ENCODE results near the gene ARIH2.

Gene ARIH2

GRCh38 chr3:48949376-48949717, 30.7 kb downstream of the ARIH2 start:
- Histone ChIP-seq H3K79me2 (ENCODE audit: low read length) (peaks cover 64% of the 10 kb centered on the region), H3K4me2 (ENCODE audit: low read depth, low read length) (no peak overlapping the region), H4K20me1 (ENCODE audit: insufficient read depth, low read length) (no peaks in the 10 kb centered on the region), H3K27me3 (replicated peaks; ENCODE audit: insufficient read depth, low read length) (no peaks in the 10 kb centered on the region), H3K9me3 (replicated peaks; ENCODE audit: insufficient read depth, low read length) (no peaks in the 10 kb centered on the region), H3K4me3 (ENCODE audit: low read length) (no peak overlapping the region), H2AFZ (ENCODE audit: low read length) (no peak overlapping the region), H3K27ac (ENCODE audit: low read length) (no peak overlapping the region), H3K4me1 (ENCODE audit: low read length) (peaks cover 25% of the 10 kb centered on the region), H3K9me2 (replicated peaks; ENCODE audit: insufficient read depth, low read length) (no peaks in the 10 kb centered on the region), H3K36me3 (replicated peaks; ENCODE audit: insufficient read depth, low read length) (no peaks in the 10 kb centered on the region), H3K9ac (ENCODE audit: low read length) (no peak overlapping the region), H3F3A (ENCODE audit: insufficient read depth, low read length) (peaks cover 10% of the 10 kb centered on the region)
- DNase-seq, result no peak
- no peak for TF ChIP-seq EZH2 (optimal IDR thresholded peaks at IDR 0.05; ENCODE audit: low read depth, low read length)
- TF ChIP-seq CTCF (IDR thresholded peaks at IDR 0.05; ENCODE audit: low read length), result no peak
- TF ChIP-seq EZH2phosphoT487 (IDR thresholded peaks at IDR 0.05; ENCODE audit: low read length), result no peak

- Histone ChIP-seq H3K79me2 (ENCODE audit: low read length) (peaks cover 71% of the 10 kb centered on the region), H3K36me3 (replicated peaks; ENCODE audit: insufficient read depth, low read length) (no peaks in the 10 kb centered on the region), H4K20me1 (ENCODE audit: insufficient read depth, low read length) (no peaks in the 10 kb centered on the region), H3K9me2 (replicated peaks; ENCODE audit: insufficient read depth, low read length) (no peaks in the 10 kb centered on the region), H3K27me3 (replicated peaks; ENCODE audit: insufficient read depth, low read length) (no peaks in the 10 kb centered on the region), H3K9ac (ENCODE audit: low read length) (no peak overlapping the region), H3K4me3 (ENCODE audit: low read length) (no peak overlapping the region), H3K4me1 (ENCODE audit: low read length) (peaks cover 18% of the 10 kb centered on the region), H3K9me3 (replicated peaks; ENCODE audit: insufficient read depth, low read length) (no peaks in the 10 kb centered on the region), H2AFZ (ENCODE audit: low read length) (no peak overlapping the region), H3F3A (ENCODE audit: insufficient read depth, low read length) (peaks cover 3% of the 10 kb centered on the region; the same call in 1 of the 2 replicates), H3K4me2 (ENCODE audit: low read depth, low read length) (no peak overlapping the region), H3K27ac (ENCODE audit: low read length) (no peak overlapping the region)
- TF ChIP-seq EZH2 (optimal IDR thresholded peaks at IDR 0.05; ENCODE audit: low read depth, low read length), result no peak
- TF ChIP-seq CTCF (IDR thresholded peaks at IDR 0.05; ENCODE audit: low read length), result no peak
- no peak for TF ChIP-seq EZH2phosphoT487 (IDR thresholded peaks at IDR 0.05; ENCODE audit: low read length)
- DNase-seq, result no peak
Observed at GRCh38 chr3:48950051-48950450, 31.4 kb downstream of the ARIH2 start.

- Histone ChIP-seq H3K4me2 (ENCODE audit: low read depth, low read length) (no peak overlapping the region), H3K9ac (ENCODE audit: low read length) (no peak overlapping the region), H3K27me3 (replicated peaks; ENCODE audit: insufficient read depth, low read length) (no peaks in the 10 kb centered on the region), H3K4me1 (ENCODE audit: low read length) (peaks cover under 1% of the 10 kb centered on the region; the same call in 1 of the 2 replicates), H3K9me3 (replicated peaks; ENCODE audit: insufficient read depth, low read length) (no peaks in the 10 kb centered on the region), H3K9me2 (replicated peaks; ENCODE audit: insufficient read depth, low read length) (no peaks in the 10 kb centered on the region), H3K27ac (ENCODE audit: low read length) (no peak overlapping the region), H4K20me1 (ENCODE audit: insufficient read depth, low read length) (no peaks in the 10 kb centered on the region), H3K36me3 (replicated peaks; ENCODE audit: insufficient read depth, low read length) (no peaks in the 10 kb centered on the region), H3F3A (ENCODE audit: insufficient read depth, low read length) (no peaks in the 10 kb centered on the region), H3K79me2 (ENCODE audit: low read length) (peaks cover 76% of the 10 kb centered on the region), H2AFZ (ENCODE audit: low read length) (no peak overlapping the region), H3K4me3 (ENCODE audit: low read length) (no peak overlapping the region)
- DNase-seq, result no peak
- TF ChIP-seq EZH2 (optimal IDR thresholded peaks at IDR 0.05; ENCODE audit: low read depth, low read length), result no peak
- TF ChIP-seq CTCF (IDR thresholded peaks at IDR 0.05; ENCODE audit: low read length), result no peak
- TF ChIP-seq EZH2phosphoT487 (IDR thresholded peaks at IDR 0.05; ENCODE audit: low read length), result no peak
Observed at GRCh38 chr3:48951764-48952163, 33.1 kb downstream of the ARIH2 start.
